H1 (cell line): ENCODE measurements around the gene EFCAB13. TPM values are rescaled to one million over a fixed set of nuclear protein-coding genes. Genes with fewer than 3 reads are reported as not detected.

Source experiments
- CTCF ChIA-PET: fragments of 300-600 bp; sonication (Branson Sonifier 250); formaldehyde crosslinking; loops from one replicate; lab custom pipeline; 2021; ENCODE audit not compliant: partially characterized antibody; lab: Charles Lee
- POLR2A ChIA-PET: fragments of 300-600 bp; sonication (Branson Sonifier 250); formaldehyde crosslinking; loops from one replicate; lab custom pipeline; 2021; ENCODE audit warnings: inconsistent platforms; ENCODE audit not compliant: partially characterized antibody; lab: Charles Lee
- DNase-seq, 2 experiments: peaks; one replicate each; pipeline versions ENCODE4 v3.0.0 to v3.0.0-alpha.2; 2010 to 2022; ENCODE audit warnings: low spot score in 2 of 2, low read depth in 1 of 2, mixed read lengths in 1 of 2
- FAIRE-seq: peaks from 2 replicates; lab custom pipeline; 2011; peaks lifted over from hg19 to GRCh38; lab: Jason Lieb, UNC
- H2AFZ ChIP-seq: 2 replicates; pipeline ENCODE4 v1.8.1; 2012; ENCODE audit warnings: low read length, inconsistent platforms
- H2AK5ac ChIP-seq: 2 replicates; pipeline ENCODE4 v1.6.1; 2013; ENCODE audit warnings: low read depth, low read length
- H2BK120ac ChIP-seq: replicated peaks from 2 replicates; pipeline ENCODE3; 2013; ENCODE audit warnings: low read depth, low read length, inconsistent platforms
- H2BK12ac ChIP-seq: 2 replicates; pipeline ENCODE4 v1.6.1; 2013; ENCODE audit warnings: low read depth, low read length
- H2BK15ac ChIP-seq: 2 replicates; pipeline ENCODE4 v1.6.1; 2013; ENCODE audit warnings: low read length
- H2BK20ac ChIP-seq: 2 replicates; pipeline ENCODE4 v1.6.1; 2013; ENCODE audit warnings: low read length
- H2BK5ac ChIP-seq: 2 replicates; pipeline ENCODE4 v1.6.1; 2013; ENCODE audit warnings: low read depth, low read length
- H3K14ac ChIP-seq: 2 replicates; pipeline ENCODE4 v1.6.1; 2013; ENCODE audit warnings: inconsistent platforms; ENCODE audit not compliant: insufficient read length
- H3K18ac ChIP-seq: 2 replicates; pipeline ENCODE4 v1.6.1; 2013; ENCODE audit warnings: low read length; ENCODE audit errors: extremely low read depth
- H3K23ac ChIP-seq: 2 replicates; pipeline ENCODE4 v1.6.1; 2013; ENCODE audit warnings: inconsistent platforms; ENCODE audit not compliant: insufficient read length
- H3K23me2 ChIP-seq: 2 replicates; pipeline ENCODE4 v1.6.1; 2013; ENCODE audit warnings: low read depth, low read length
- H3K27ac ChIP-seq: 2 replicates; pipeline ENCODE4 v1.6.1; 2011; ENCODE audit warnings: low read depth, low read length, inconsistent platforms
- H3K27me3 ChIP-seq, 4 experiments: replicated peaks in 1 of 4; 1 replicate in 1 of 4; 2 replicates in 3 of 4; pipeline versions ENCODE4 v1.6.1 to v1.8.1; 2011 to 2013; ENCODE audit warnings: low read length in 3 of 4, mild to moderate bottlenecking in 3 of 4, inconsistent platforms in 2 of 4, mixed read lengths in 2 of 4, moderate library complexity in 1 of 4; ENCODE audit not compliant: control insufficient read depth in 3 of 4, insufficient read depth in 3 of 4; ENCODE audit errors: extremely low read depth in 1 of 4
- H3K36me3 ChIP-seq, 4 experiments: 2 replicates each; pipeline versions ENCODE4 v1.6.1 to v1.8.1; 2011 to 2013; ENCODE audit warnings: mild to moderate bottlenecking in 4 of 4, low read length in 3 of 4, moderate library complexity in 2 of 4, control low read depth in 1 of 4, inconsistent platforms in 1 of 4; ENCODE audit not compliant: insufficient read depth in 4 of 4, control insufficient read depth in 2 of 4
- H3K4ac ChIP-seq: replicated peaks from 2 replicates; pipeline ENCODE3; 2013; ENCODE audit warnings: low read length, low read depth, mixed read lengths, inconsistent platforms; ENCODE audit not compliant: insufficient read length
- H3K4me1 ChIP-seq, 4 experiments: replicated peaks in 1 of 4; 1 replicate in 1 of 4; 2 replicates in 3 of 4; pipeline versions ENCODE4 v1.6.1 to v1.8.1; 2011 to 2013; ENCODE audit warnings: low read length in 3 of 4, inconsistent platforms in 2 of 4, mixed read lengths in 1 of 4; ENCODE audit not compliant: insufficient read depth in 4 of 4, control insufficient read depth in 3 of 4
- H3K4me2 ChIP-seq, 2 experiments: 2 replicates each; pipeline versions ENCODE4 v1.6.1 to v1.8.1; 2011 to 2013; ENCODE audit warnings: low read depth in 2 of 2, low read length in 2 of 2, control low read depth in 1 of 2, inconsistent platforms in 1 of 2, mild to moderate bottlenecking in 1 of 2; ENCODE audit not compliant: insufficient read depth in 1 of 2
- H3K4me3 ChIP-seq, 4 experiments: fragments of 200-600, 300-600 bp in 1 of 4; sonication (generic), shearing (Covaris generic), sonication (Bioruptor Twin) in 1 of 4; 2 replicates each; pipeline versions ENCODE4 v1.5.1 to v1.8.1; 2011 to 2016; ENCODE audit warnings: low read length in 4 of 4, low read depth in 3 of 4, control low read depth in 2 of 4, inconsistent platforms in 2 of 4, mild to moderate bottlenecking in 2 of 4, mixed read lengths in 1 of 4, moderate library complexity in 1 of 4; ENCODE audit not compliant: insufficient read depth in 2 of 4; ENCODE audit errors: extremely low read depth in 1 of 4
- H3K56ac ChIP-seq: replicated peaks from 2 replicates; pipeline ENCODE3; 2013; ENCODE audit warnings: low read depth, mild to moderate bottlenecking, mixed read lengths, low read length, inconsistent platforms; ENCODE audit not compliant: insufficient read length
- H3K79me1 ChIP-seq: 2 replicates; pipeline ENCODE4 v1.6.1; 2013; ENCODE audit warnings: low read depth, low read length, control low read depth
- H3K79me2 ChIP-seq, 2 experiments: 2 replicates each; pipeline versions ENCODE4 v1.6.1 to v1.8.1; 2012 to 2013; ENCODE audit warnings: low read length in 2 of 2, mild to moderate bottlenecking in 2 of 2, inconsistent platforms in 1 of 2; ENCODE audit not compliant: insufficient read depth in 2 of 2, control insufficient read depth in 1 of 2
- H3K9ac ChIP-seq, 4 experiments: replicated peaks in 1 of 4; 1 replicate in 1 of 4; 2 replicates in 3 of 4; pipeline versions ENCODE4 v1.6.1 to v1.8.1; 2011 to 2013; ENCODE audit warnings: low read depth in 3 of 4, low read length in 3 of 4, control low read depth in 2 of 4, mild to moderate bottlenecking in 2 of 4, moderate library complexity in 2 of 4, inconsistent platforms in 1 of 4; ENCODE audit errors: extremely low read depth in 1 of 4
- H3K9me3 ChIP-seq, 2 experiments: 2 replicates each; pipeline versions ENCODE4 v1.6.1 to v1.8.1; 2012 to 2013; ENCODE audit warnings: mild to moderate bottlenecking in 2 of 2, moderate library complexity in 2 of 2, control low read depth in 1 of 2, inconsistent platforms in 1 of 2, low read depth in 1 of 2, low read length in 1 of 2, mixed read lengths in 1 of 2; ENCODE audit not compliant: insufficient read depth in 2 of 2
- H4K20me1 ChIP-seq, 2 experiments: replicated peaks in 1 of 2; 2 replicates each; pipeline versions ENCODE3 to v1.8.1; 2011 to 2013; ENCODE audit warnings: inconsistent platforms in 2 of 2, low read length in 2 of 2, mild to moderate bottlenecking in 1 of 2; ENCODE audit not compliant: insufficient read depth in 2 of 2, control insufficient read depth in 1 of 2
- H4K5ac ChIP-seq: 2 replicates; pipeline ENCODE4 v1.6.1; 2013; ENCODE audit warnings: low read length, low read depth, mixed read lengths, inconsistent platforms; ENCODE audit not compliant: insufficient read length
- H4K8ac ChIP-seq: 2 replicates; pipeline ENCODE4 v1.8.0; 2013; ENCODE audit warnings: mild to moderate bottlenecking, moderate library complexity, low read length, inconsistent platforms; ENCODE audit not compliant: insufficient read depth; ENCODE audit errors: extremely low read depth
- H4K91ac ChIP-seq: replicated peaks from 2 replicates; pipeline ENCODE3; 2013; ENCODE audit warnings: low read length, mixed read lengths, inconsistent platforms; ENCODE audit not compliant: insufficient read length
- E2F6 ChIP-seq: IDR thresholded peaks from 2 replicates; pipeline ENCODE4 v1.6.1; 2012; ENCODE audit warnings: inconsistent platforms
- EZH2 ChIP-seq: fragments of 200-600 bp; sonication (generic); IDR thresholded peaks from 2 replicates; pipeline ENCODE4 v1.7.1; 2012; ENCODE audit warnings: low read depth, mild to moderate bottlenecking, moderate library complexity, low read length, inconsistent platforms; ENCODE audit not compliant: severe bottlenecking
- KDM5A ChIP-seq: fragments of 200-600 bp; IDR thresholded peaks from 2 replicates; pipeline ENCODE4 v1.7.1; 2012; ENCODE audit warnings: mild to moderate bottlenecking, low read length, inconsistent platforms, mixed read lengths
- NRF1 ChIP-seq: IDR thresholded peaks from 2 replicates; pipeline ENCODE4 v1.6.1; 2011; ENCODE audit warnings: mild to moderate bottlenecking, low read depth, low read length, improper control_type of control experiment
- POLR2AphosphoS5 ChIP-seq: IDR thresholded peaks from 2 replicates; pipeline ENCODE4 v1.6.1; 2011; ENCODE audit warnings: low read depth, low read length
- RAD21 ChIP-seq, 2 experiments: IDR thresholded peaks in 1 of 2; conservative IDR thresholded peaks in 1 of 2; 2 replicates each; pipeline ENCODE4 v1.6.1; 2011; ENCODE audit warnings: low read depth in 2 of 2, low read length in 2 of 2, improper control_type of control experiment in 1 of 2, inconsistent platforms in 1 of 2, mild to moderate bottlenecking in 1 of 2, moderate library complexity in 1 of 2
- RBBP5 ChIP-seq: IDR thresholded peaks from 2 replicates; pipeline ENCODE4 v1.7.1; 2012; ENCODE audit warnings: low read depth, mild to moderate bottlenecking, inconsistent platforms, low read length, moderate library complexity, borderline replicate concordance
- SP1 ChIP-seq: IDR thresholded peaks from 2 replicates; pipeline ENCODE4 v1.6.1; 2011; ENCODE audit warnings: low read depth, low read length
- SP2 ChIP-seq: IDR thresholded peaks from 2 replicates; pipeline ENCODE4 v1.6.1; 2012; ENCODE audit warnings: mild to moderate bottlenecking, low read length, inconsistent platforms
- SRF ChIP-seq: IDR thresholded peaks from 2 replicates; pipeline ENCODE4 v1.6.1; 2011; ENCODE audit warnings: mild to moderate bottlenecking, low read depth, low read length, moderate library complexity
- WGBS, 2 experiments: shearing (Covaris generic) in 1 of 2; methylation state at CpG; one replicate each; pipeline versions ENCODE4 v1.1.6 to v1.1.7; 2013 to 2015; ENCODE audit warnings: low lambda C conversion rate in 2 of 2, mixed read lengths in 2 of 2, inconsistent platforms in 1 of 2, low coverage in 1 of 2, missing lambda C conversion rate in 1 of 2; ENCODE audit not compliant: insufficient replicate concordance in 2 of 2, insufficient coverage in 1 of 2, insufficient read length in 1 of 2; ENCODE audit errors: extremely low coverage in 1 of 2, missing lambda C conversion rate in 1 of 2; 5-methylcytosine and 5-hydroxymethylcytosine counted together
- polyA plus RNA-seq, 7 experiments: library from polyadenylated mRNA; depleted of rRNA in 3 of 7; stranded (reverse) in 5 of 7; unstranded in 2 of 7; fragments of >200 nt in 5 of 7; fragments of 200-250 nt in 2 of 7; gene quantifications; 1 replicate in 5 of 7; 2 replicates in 1 of 7; 4 replicates in 1 of 7; pipeline versions ENCODE4 v1.2.1 to v1.2.3, GENCODE V29; 2011 to 2013; ENCODE audit warnings: missing spikeins in 2 of 7, mixed read lengths in 2 of 7
- total RNA-seq: library from RNA; stranded (reverse); fragmentation: NEBNext Ultra II Directional; extraction: Animal tissue kit (Norgen Biotek cat#: 25700); gene quantifications from 2 replicates; pipeline ENCODE4 v1.2.1, GENCODE V29; 2021

The EFCAB13 gene
- total and polyA plus RNA-seq, 2 of the 8 experiments (the other 6 are each of a cell fraction or from before 2014, with no cell fraction given) = 0.12 to 2.0 TPM

- H2AFZ ChIP-seq = peak overlapping the region; percentile 74; the same call in 1 of the 2 replicates
- no peak overlapping the region for H4K5ac ChIP-seq
- FAIRE-seq = no peak
- no peaks in the 10 kb centered on the region for H3K79me2 ChIP-seq
- peak overlapping the region; percentile 68 for H3K18ac ChIP-seq
- H3K56ac ChIP-seq = no peak overlapping the region
- H4K20me1 ChIP-seq = no peaks in the 10 kb centered on the region
- H3K4me3 ChIP-seq = peak overlapping the region in 2 of 4 experiments; percentile 7 to 43; a peak in 2 of 8 replicates
- H3K36me3 ChIP-seq = no peaks in the 10 kb centered on the region
- H3K23me2 ChIP-seq = no peaks in the 10 kb centered on the region
- peak overlapping the region; percentile 85 for H4K91ac ChIP-seq
- DNase-seq = peak in 1 of 2 experiments; percentile 80
- H3K4ac ChIP-seq = no peak overlapping the region
- no peak overlapping the region for H2AK5ac ChIP-seq
- peak overlapping the region; percentile 58; the same call in 1 of the 2 replicates for H4K8ac ChIP-seq
- H3K23ac ChIP-seq = no peak overlapping the region
- ChIA-PET POLR2A (interaction anchor here (0.6 to 2.1 kb wide), 6 partner anchors 11 to 367 kb away, joined by 3 to 5 read pairs (median 4); partner anchors contain the start of gene EFCAB13), CTCF (interaction anchor here (0.9 to 2.3 kb wide), 8 partner anchors 8 to 86 kb away, joined by 3 to 8 read pairs (median 3); no protein-coding TSS in a partner anchor)
- WGBS, 2 experiments = 17% methylated on average over 11 of the region's 13 CpGs; no CpG with 5 or more reads in 1 of the 2 experiments
- H3K27ac ChIP-seq = peak overlapping the region; percentile 51; the same call in 1 of the 2 replicates
- H2BK15ac ChIP-seq = peak overlapping the region; percentile 73; the same call in 1 of the 2 replicates
- peak overlapping the region; percentile 62 for H2BK120ac ChIP-seq
- H3K14ac ChIP-seq = no peak overlapping the region
- H3K4me2 ChIP-seq = peak overlapping the region; percentile 58 to 64
- peak overlapping the region; percentile 35 for H2BK5ac ChIP-seq
- H2BK12ac ChIP-seq = peak overlapping the region; percentile 93
- H3K9ac ChIP-seq = peak overlapping the region in 2 of 4 experiments; percentile 0 to 26; a peak in 2 of 7 replicates
- H2BK20ac ChIP-seq = 0 out of 2 replicates have a peak overlapping the region, but pooled peaks have one; percentile 82
- no peaks in the 10 kb centered on the region for H3K27me3 ChIP-seq
- H3K4me1 ChIP-seq = peaks cover 6 to 18% (median 11%) of the 10 kb centered on the region in 4 experiments
- H3K79me1 ChIP-seq = no peaks in the 10 kb centered on the region
- H3K9me3 ChIP-seq = no peaks in the 10 kb centered on the region
- TF ChIP-seq EZH2 (peak; percentile 44), RAD21 (IDR thresholded peaks at IDR 0.05 in 1 of 2, conservative IDR thresholded peaks at IDR 0.05 in 1 of 2; ENCODE audit: low read depth in 2 of 2, low read length in 2 of 2) (0 out of 4 replicates have a peak, but pooled peaks of 1 of the 2 experiments have one; percentile 4), RBBP5 (peak; percentile 83), SRF (peak; percentile 79), NRF1 (no peak), KDM5A (no peak), POLR2AphosphoS5 (peak; percentile 72; the same call in 1 of the 2 replicates), E2F6 (peak; percentile 17; the same call in 1 of the 2 replicates), SP2 (no peak), SP1 (peak; percentile 62; the same call in 1 of the 2 replicates)
These were observed 48.3 kb upstream of the EFCAB13 start for GRCh38 chr17:47275245-47275984.
